Measurements from ENCODE around the gene BAZ2A.
A peak's percentile ranks its signal among the peaks of the same experiment; 100 is the strongest.

Gene BAZ2A

GRCh38 chr12:56671608-56672007, 41.5 kb upstream of the BAZ2A start:
- no peak overlapping the region for H3K27ac ChIP-seq (ENCODE audit: extremely low read depth, low read depth, low read length)
- no peaks in the 10 kb centered on the region for H3K9me3 ChIP-seq (ENCODE audit: control insufficient read depth, insufficient read depth, low read depth, low read length)
- H3K4me3 ChIP-seq (ENCODE audit: low read depth, low read length), result no peak overlapping the region
- H3K4me1 ChIP-seq (ENCODE audit: control insufficient read depth, insufficient read depth, low read length), result 0 out of 2 replicates have a peak, but pooled peaks cover 2% of the 10 kb centered on the region
- peaks cover 68 to 76% of the 10 kb centered on the region in 2 experiments for H3K36me3 ChIP-seq (ENCODE audit: control insufficient read depth in 2 of 2, insufficient read depth in 1 of 2, low read length in 2 of 2)
- CTCF ChIA-PET, result interaction anchor here (0.6 to 2.8 kb wide), 5 partner anchors 13 to 543 kb away, joined by 3 to 12 read pairs (median 4); no protein-coding TSS in a partner anchor
- POLR2A ChIA-PET, result no interaction called here
- no peak for TF ChIP-seq ZNF623 (tag by site-specific recombination; IDR thresholded peaks at IDR 0.05)
- TF ChIP-seq INSM2 (tag by site-specific recombination; IDR thresholded peaks at IDR 0.05), result no peak
- TF ChIP-seq ZBTB10 (tag by site-specific recombination; IDR thresholded peaks at IDR 0.05), result no peak
- TF ChIP-seq MYNN (tag by site-specific recombination; IDR thresholded peaks at IDR 0.05; ENCODE audit: borderline replicate concordance), result no peak

- peaks cover 76 to 84% of the 10 kb centered on the region in 2 experiments for H3K36me3 ChIP-seq (ENCODE audit: control insufficient read depth in 2 of 2, insufficient read depth in 1 of 2, low read length in 2 of 2)
- 0 out of 2 replicates have a peak, but pooled peaks cover 2% of the 10 kb centered on the region for H3K4me1 ChIP-seq (ENCODE audit: control insufficient read depth, insufficient read depth, low read length)
- TF ChIP-seq AEBP2 (tag by site-specific recombination; IDR thresholded peaks at IDR 0.05; ENCODE audit: borderline replicate concordance), result no peak
- CTCF ChIA-PET, result interaction anchor here (0.7 to 2.8 kb wide), 5 partner anchors 13 to 91 kb away, joined by 3 to 12 read pairs (median 4); no protein-coding TSS in a partner anchor
- H3K9me3 ChIP-seq (ENCODE audit: control insufficient read depth, insufficient read depth, low read depth, low read length), result no peaks in the 10 kb centered on the region
- H3K27ac ChIP-seq (ENCODE audit: extremely low read depth, low read depth, low read length), result peak overlapping the region; percentile 54; the same call in 1 of the 2 replicates
- POLR2A ChIA-PET, result interaction anchor here (1.1 kb wide), 1 partner anchor 54 kb away, joined by 3 read pairs; the partner anchor contains the start of gene NACA
- H3K4me3 ChIP-seq (ENCODE audit: low read depth, low read length), result no peak overlapping the region
Measured at GRCh38 chr12:56670836-56671235, 40.7 kb upstream of the BAZ2A start.

- ChIA-PET CTCF (interaction anchor here (1.6 kb wide), 1 partner anchor 10 kb away, joined by 3 read pairs; no protein-coding TSS in a partner anchor), POLR2A (interaction anchor here (0.9 to 1.3 kb wide), 2 partner anchors 31 to 57 kb away, joined by 3 to 6 read pairs; partner anchors contain the start of gene NACA)
- no peaks in the 10 kb centered on the region for H3K9me3 ChIP-seq (ENCODE audit: control insufficient read depth, insufficient read depth, low read depth, low read length)
- 0 out of 2 replicates have a peak, but pooled peaks cover 2% of the 10 kb centered on the region for H3K4me1 ChIP-seq (ENCODE audit: control insufficient read depth, insufficient read depth, low read length)
- H3K27ac ChIP-seq (ENCODE audit: extremely low read depth, low read depth, low read length), result no peak overlapping the region
- peaks cover 81 to 97% of the 10 kb centered on the region in 2 experiments for H3K36me3 ChIP-seq (ENCODE audit: control insufficient read depth in 2 of 2, insufficient read depth in 1 of 2, low read length in 2 of 2)
- no peak overlapping the region for H3K4me3 ChIP-seq (ENCODE audit: low read depth, low read length)
- TF ChIP-seq ZNF266 (tag by site-specific recombination; IDR thresholded peaks at IDR 0.05; ENCODE audit: low read depth) (no peak), ZSCAN23 (tag by site-specific recombination; IDR thresholded peaks at IDR 0.05) (no peak), ZNF600 (tag by site-specific recombination; IDR thresholded peaks at IDR 0.05) (0 out of 2 replicates have a peak, but pooled peaks have one; percentile 14)
Measured at GRCh38 chr12:56668197-56668457, 38.0 kb upstream of the BAZ2A start.

GRCh38 chr12:56661979-56662638, 32.0 kb upstream of the BAZ2A start:
- CTCF ChIA-PET, result interaction anchor here (1.0 to 1.8 kb wide), 3 partner anchors 8 to 26 kb away, joined by 4 to 5 read pairs (median 4); no protein-coding TSS in a partner anchor
- H3K4me1 ChIP-seq (ENCODE audit: control insufficient read depth, insufficient read depth, low read length), result no peaks in the 10 kb centered on the region
- H3K36me3 ChIP-seq (ENCODE audit: control insufficient read depth in 2 of 2, insufficient read depth in 1 of 2, low read length in 2 of 2), result peaks cover 27 to 49% of the 10 kb centered on the region in 2 experiments
- no peaks in the 10 kb centered on the region for H3K9me3 ChIP-seq (ENCODE audit: control insufficient read depth, insufficient read depth, low read depth, low read length)
- POLR2A ChIA-PET, result interaction anchor here (0.7 to 2.2 kb wide), 5 partner anchors 13 to 449 kb away, joined by 3 to 8 read pairs (median 3); partner anchors contain the start of genes PTGES3 and STAT6
- H3K27ac ChIP-seq (ENCODE audit: extremely low read depth, low read depth, low read length), result no peak overlapping the region
- no peak for TF ChIP-seq ZNF416 (tag by site-specific recombination; IDR thresholded peaks at IDR 0.05)
- TF ChIP-seq ZBTB6 (tag by site-specific recombination; IDR thresholded peaks at IDR 0.05), result peak; percentile 52; the same call in 1 of the 2 replicates
- no peak for TF ChIP-seq TRIM28 (IDR thresholded peaks at IDR 0.05; ENCODE audit: borderline replicate concordance, low read length)
- no peak for TF ChIP-seq MZF1 (tag by site-specific recombination; IDR thresholded peaks at IDR 0.05; ENCODE audit: borderline replicate concordance)
- H3K4me3 ChIP-seq (ENCODE audit: low read depth, low read length), result no peak overlapping the region

Data from HEK293 (cell line).